Measurements from ENCODE around the gene ADRA2B. TPM values are rescaled to one million over a fixed set of nuclear protein-coding genes. Genes with fewer than 3 reads are reported as not detected.

Gene ADRA2B
- total RNA-seq, 1 experiment from 2014 or later: 2.7 TPM

- no peak for TF ChIP-seq CTCF (conservative IDR thresholded peaks at IDR 0.05)
- Histone ChIP-seq H3K14ac (ENCODE audit: insufficient read depth, low read length) (peak overlapping the region; percentile 8; the same call in 1 of the 2 replicates), H3K9me3 (ENCODE audit: control insufficient read depth, low read depth, low read length) (no peaks in the 10 kb centered on the region), H4K20me1 (ENCODE audit: control insufficient read depth, insufficient read depth, insufficient read length) (no peaks in the 10 kb centered on the region), H3K27ac (ENCODE audit: insufficient read length, low read depth, low read length) (no peak overlapping the region), H4K8ac (replicated peaks; ENCODE audit: insufficient read length, low read depth, low read length) (no peak overlapping the region), H2BK5ac (ENCODE audit: insufficient read length, low read length) (no peak overlapping the region), H3K23ac (ENCODE audit: insufficient read length, low read depth, low read length) (no peak overlapping the region), H3K9ac (ENCODE audit: extremely low read depth, insufficient read length, low read length) (no peak overlapping the region), H3K23me2 (ENCODE audit: insufficient read length, low read depth, low read length, poor library complexity, severe bottlenecking) (no peaks in the 10 kb centered on the region), H3K4me2 (ENCODE audit: insufficient read depth, insufficient read length, low read length) (no peak overlapping the region), H2AFZ (ENCODE audit: low read length) (no peak overlapping the region), H2BK12ac (ENCODE audit: insufficient read length, low read depth, low read length) (no peak overlapping the region), H3K79me1 (ENCODE audit: insufficient read depth, low read depth, low read length, poor library complexity, severe bottlenecking) (no peaks in the 10 kb centered on the region), H4K91ac (ENCODE audit: insufficient read length, low read depth, low read length) (no peak overlapping the region), H4K5ac (ENCODE audit: insufficient read length, low read depth, low read length) (no peak overlapping the region), H3K27me3 (ENCODE audit: insufficient read depth, low read length) (no peaks in the 10 kb centered on the region), H2BK15ac (ENCODE audit: low read depth, low read length) (no peak overlapping the region), H3K56ac (ENCODE audit: insufficient read length, low read depth, low read length) (no peak overlapping the region), H3T11ph (ENCODE audit: low read length) (no peak overlapping the region), H3K4me1 (ENCODE audit: insufficient read depth, low read length) (no peaks in the 10 kb centered on the region), H3K79me2 (ENCODE audit: insufficient read depth, low read length) (no peaks in the 10 kb centered on the region), H2AK5ac (ENCODE audit: insufficient read length, low read length) (no peak overlapping the region), H2BK20ac (ENCODE audit: low read depth, low read length, poor library complexity, severe bottlenecking) (no peak overlapping the region), H3K4ac (ENCODE audit: low read depth, low read length) (no peak overlapping the region), H3K18ac (ENCODE audit: insufficient read length, low read depth, low read length) (no peak overlapping the region), H2BK120ac (ENCODE audit: low read depth, low read length, poor library complexity, severe bottlenecking) (no peak overlapping the region)
- peaks cover 25 to 42% of the 10 kb centered on the region in 2 experiments for H3K4me1 Mint-ChIP-seq
- H3K27ac Mint-ChIP-seq: no peak overlapping the region
- H3K27me3 Mint-ChIP-seq (ENCODE audit: low read depth): no peaks in the 10 kb centered on the region; the same call in 1 of the 2 replicates
- no peak for DNase-seq
- no peaks in the 10 kb centered on the region; a peak in 1 of 5 replicates for H3K9me3 Mint-ChIP-seq
- WGBS (ENCODE audit: extremely low coverage, insufficient read length, low lambda C conversion rate): no CpG with 5 or more reads among the region's 14 CpGs
- no peaks in the 10 kb centered on the region for H3K36me3 Mint-ChIP-seq (ENCODE audit: insufficient read depth in 1 of 3, low read depth in 3 of 3)
- H3K4me3 Mint-ChIP-seq: no peak overlapping the region
These were observed 25.1 kb downstream of the ADRA2B start for GRCh38 chr2:96091141-96091710.

Data from H9 (cell line).